HEK293 (cell line): ENCODE results near the gene PCED1A.

Experiments
- GLIS2 ChIP-seq: fragments of 450-650 bp; formaldehyde crosslinking; IDR thresholded peaks from 2 replicates; pipeline ENCODE4 v1.5.1; 2016; ENCODE audit warnings: missing biosample characterization, missing genetic modification characterization
- KLF1 ChIP-seq: fragments of 450-650 bp; formaldehyde crosslinking; IDR thresholded peaks from 2 replicates; pipeline ENCODE4 v1.5.1; 2016; ENCODE audit warnings: missing biosample characterization, missing genetic modification characterization
- KLF7 ChIP-seq: fragments of 450-650 bp; formaldehyde crosslinking; IDR thresholded peaks from 2 replicates; pipeline ENCODE4 v1.5.1; 2016; ENCODE audit warnings: missing biosample characterization, missing genetic modification characterization, borderline replicate concordance
- KLF9 ChIP-seq: fragments of 450-650 bp; formaldehyde crosslinking; IDR thresholded peaks from 2 replicates; pipeline ENCODE4 v1.5.1; 2016; ENCODE audit warnings: missing biosample characterization, missing genetic modification characterization, low read depth
- PRDM1 ChIP-seq: fragments of 450-650 bp; formaldehyde crosslinking; IDR thresholded peaks from 2 replicates; pipeline ENCODE4; 2016; ENCODE audit warnings: missing biosample characterization, missing genetic modification characterization
- SP2 ChIP-seq: fragments of 450-650 bp; formaldehyde crosslinking; IDR thresholded peaks from 2 replicates; pipeline ENCODE4 v1.5.1; 2016; ENCODE audit warnings: missing biosample characterization, missing genetic modification characterization
- SP7 ChIP-seq: fragments of 450-650 bp; formaldehyde crosslinking; IDR thresholded peaks from 2 replicates; pipeline ENCODE4 v1.5.1; 2016; ENCODE audit warnings: missing biosample characterization, missing genetic modification characterization
- TCF7L2 ChIP-seq: IDR thresholded peaks from 2 replicates; pipeline ENCODE4 v1.6.1; 2011; ENCODE audit warnings: low read depth, mild to moderate bottlenecking, inconsistent platforms, low read length, moderate library complexity, borderline replicate concordance
- YY1 ChIP-seq: fragments of 450-650 bp; formaldehyde crosslinking; IDR thresholded peaks from 2 replicates; pipeline ENCODE4 v1.5.1; 2018; ENCODE audit warnings: missing biosample characterization, missing genetic modification characterization
- ZBTB17 ChIP-seq: fragments of 450-650 bp; formaldehyde crosslinking; IDR thresholded peaks from 2 replicates; pipeline ENCODE4 v1.5.1; 2016; ENCODE audit warnings: missing biosample characterization, missing genetic modification characterization
- ZBTB20 ChIP-seq: fragments of 450-650 bp; formaldehyde crosslinking; IDR thresholded peaks from 2 replicates; pipeline ENCODE4 v1.5.1; 2016; ENCODE audit warnings: missing biosample characterization, missing genetic modification characterization
- ZBTB8A ChIP-seq: fragments of 450-650 bp; formaldehyde crosslinking; IDR thresholded peaks from 2 replicates; pipeline ENCODE4 v1.5.1; 2016; ENCODE audit warnings: missing biosample characterization, missing genetic modification characterization
- ZEB2 ChIP-seq: fragments of 450-650 bp; formaldehyde crosslinking; IDR thresholded peaks from 2 replicates; pipeline ENCODE4 v1.5.1; 2016; ENCODE audit warnings: missing biosample characterization, missing genetic modification characterization
- ZFP37 ChIP-seq: fragments of 450-650 bp; formaldehyde crosslinking; IDR thresholded peaks from 2 replicates; pipeline ENCODE4 v1.5.1; 2016; ENCODE audit warnings: missing biosample characterization, missing genetic modification characterization
- ZIC2 ChIP-seq: fragments of 450-650 bp; formaldehyde crosslinking; IDR thresholded peaks from 2 replicates; pipeline ENCODE4 v1.5.1; 2016; ENCODE audit warnings: missing biosample characterization, missing genetic modification characterization
- ZNF146 ChIP-seq: fragments of 450-650 bp; formaldehyde crosslinking; IDR thresholded peaks from 2 replicates; pipeline ENCODE4 v1.5.1; 2016; ENCODE audit warnings: missing biosample characterization, missing genetic modification characterization
- ZNF561 ChIP-seq: fragments of 450-650 bp; IDR thresholded peaks from 2 replicates; pipeline ENCODE4 v1.5.1; 2018; ENCODE audit warnings: missing biosample characterization, missing genetic modification characterization, borderline replicate concordance
- ZNF777 ChIP-seq: fragments of 450-650 bp; formaldehyde crosslinking; IDR thresholded peaks from 2 replicates; pipeline ENCODE4 v1.5.1; 2017; ENCODE audit warnings: missing biosample characterization, missing genetic modification characterization, borderline replicate concordance
- ZSCAN23 ChIP-seq: fragments of 450-650 bp; formaldehyde crosslinking; IDR thresholded peaks from 2 replicates; pipeline ENCODE4 v1.5.1; 2016; ENCODE audit warnings: missing biosample characterization, missing genetic modification characterization
- ZXDB ChIP-seq: fragments of 450-650 bp; formaldehyde crosslinking; IDR thresholded peaks from 2 replicates; pipeline ENCODE4 v1.5.1; 2016; ENCODE audit warnings: missing biosample characterization, missing genetic modification characterization
- TF ChIP-seq, protein P1 (sequence below): sonication (generic); formaldehyde crosslinking; IDR thresholded peaks from 2 replicates; pipeline ENCODE4 v1.8.1; 2022; ENCODE audit warnings: mild to moderate bottlenecking, moderate library complexity, missing genetic modification reagents
- TF ChIP-seq, protein P2 (sequence below): fragments of 450-650 bp; formaldehyde crosslinking; IDR thresholded peaks from 2 replicates; pipeline ENCODE4 v1.5.1; 2016; ENCODE audit warnings: missing biosample characterization, missing genetic modification characterization
- TF ChIP-seq, protein P3 (sequence below): fragments of 450-650 bp; formaldehyde crosslinking; IDR thresholded peaks from 2 replicates; pipeline ENCODE4 v1.5.1; 2016; ENCODE audit warnings: missing biosample characterization, missing genetic modification characterization
- TF ChIP-seq, protein P4 (sequence below): fragments of 450-650 bp; formaldehyde crosslinking; IDR thresholded peaks from 2 replicates; pipeline ENCODE4 v1.5.1; 2016; ENCODE audit warnings: missing biosample characterization, missing genetic modification characterization
- TF ChIP-seq, protein P5 (sequence below): fragments of 450-650 bp; formaldehyde crosslinking; IDR thresholded peaks from 2 replicates; pipeline ENCODE4 v1.5.1; 2016; ENCODE audit warnings: missing biosample characterization, missing genetic modification characterization
- TF ChIP-seq, protein P6 (sequence below): fragments of 450-650 bp; formaldehyde crosslinking; IDR thresholded peaks from 2 replicates; pipeline ENCODE4 v1.5.1; 2017; ENCODE audit warnings: missing biosample characterization, mild to moderate bottlenecking, missing genetic modification characterization, moderate library complexity
- TF ChIP-seq, protein P7 (sequence below): fragments of 450-650 bp; formaldehyde crosslinking; IDR thresholded peaks from 2 replicates; pipeline ENCODE4 v1.5.1; 2016; ENCODE audit warnings: missing biosample characterization, missing genetic modification characterization, borderline replicate concordance

The PCED1A gene

DNA sequence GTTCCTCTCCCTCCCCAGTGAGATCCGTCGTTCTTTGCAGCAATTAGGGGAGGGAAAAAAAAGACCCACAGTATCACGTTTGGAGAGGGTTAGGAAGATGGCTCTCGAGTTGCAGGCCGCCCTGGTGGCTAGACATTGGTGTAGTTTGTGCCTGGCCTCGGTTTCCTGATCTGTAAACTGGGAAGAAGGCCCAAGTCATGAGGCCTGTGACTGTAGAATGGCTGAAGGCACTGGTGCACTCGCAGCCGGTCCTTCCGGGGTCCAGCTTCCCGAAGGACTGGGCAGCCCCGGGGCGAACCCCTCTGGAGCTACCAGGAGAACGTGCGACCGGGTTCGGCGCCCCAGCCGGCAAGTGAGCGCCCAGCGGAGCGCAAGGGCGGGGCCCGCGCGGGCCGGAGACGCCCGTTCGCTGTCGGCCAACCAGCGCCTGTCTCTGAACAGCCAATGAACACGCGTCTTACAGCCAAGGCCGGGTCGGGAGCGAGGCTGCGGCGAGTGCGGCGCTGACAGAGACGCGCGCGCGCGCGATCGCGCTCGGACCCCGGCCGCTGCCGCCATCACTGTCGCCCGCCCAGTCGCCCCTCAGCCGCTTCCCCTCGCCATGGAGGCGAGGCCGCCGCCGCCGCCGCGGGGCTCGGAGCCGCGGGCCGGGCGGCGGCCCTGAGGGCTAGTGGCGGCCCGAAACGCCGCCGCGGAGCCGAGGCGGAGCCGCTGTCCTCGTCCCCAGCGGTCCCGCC, 32.7 kb upstream of the PCED1A start, which contains the start of gene PTPRA (continued):
- TF ChIP-seq YY1 (tag by site-specific recombination) (peak; percentile 6; the same call in 1 of the 2 replicates), SP2 (peak; percentile 70), ZIC2 (tag by site-specific recombination) (peak; percentile 53), PRDM1 (tag by site-specific recombination) (no peak), ZNF561 (tag by site-specific recombination) (0 out of 2 replicates have a peak, but pooled peaks have one; percentile 52), ZSCAN23 (tag by site-specific recombination) (0 out of 2 replicates have a peak, but pooled peaks have one; percentile 42), ZFP37 (tag by site-specific recombination) (peak; percentile 40; the same call in 1 of the 2 replicates), ZBTB17 (peak; percentile 46), KLF1 (peak; percentile 55), ZBTB20 (peak; percentile 77), ZBTB8A (peak; percentile 95), KLF7 (tag by site-specific recombination) (peak; percentile 30; the same call in 1 of the 2 replicates), KLF9 (tag by site-specific recombination) (peak; percentile 21; the same call in 1 of the 2 replicates), ZXDB (tag by site-specific recombination) (peak; percentile 80), GLIS2 (tag by site-specific recombination) (peak; percentile 12; the same call in 1 of the 2 replicates), ZNF146 (0 out of 2 replicates have a peak, but pooled peaks have one; percentile 15), ZNF777 (tag by site-specific recombination) (no peak), TCF7L2 (no peak), ZEB2 (tag by site-specific recombination) (peak; percentile 74), SP7 (tag by site-specific recombination) (peak; percentile 51; the same call in 1 of the 2 replicates)
- TF ChIP-seq, protein P1, sequence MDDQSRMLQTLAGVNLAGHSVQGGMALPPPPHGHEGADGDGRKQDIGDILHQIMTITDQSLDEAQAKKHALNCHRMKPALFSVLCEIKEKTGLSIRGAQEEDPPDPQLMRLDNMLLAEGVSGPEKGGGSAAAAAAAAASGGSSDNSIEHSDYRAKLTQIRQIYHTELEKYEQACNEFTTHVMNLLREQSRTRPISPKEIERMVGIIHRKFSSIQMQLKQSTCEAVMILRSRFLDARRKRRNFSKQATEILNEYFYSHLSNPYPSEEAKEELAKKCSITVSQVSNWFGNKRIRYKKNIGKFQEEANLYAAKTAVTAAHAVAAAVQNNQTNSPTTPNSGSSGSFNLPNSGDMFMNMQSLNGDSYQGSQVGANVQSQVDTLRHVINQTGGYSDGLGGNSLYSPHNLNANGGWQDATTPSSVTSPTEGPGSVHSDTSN (CRISPR knock-in tag): 0 out of 2 replicates have a peak, but pooled peaks have one; percentile 35
- TF ChIP-seq, protein P2, sequence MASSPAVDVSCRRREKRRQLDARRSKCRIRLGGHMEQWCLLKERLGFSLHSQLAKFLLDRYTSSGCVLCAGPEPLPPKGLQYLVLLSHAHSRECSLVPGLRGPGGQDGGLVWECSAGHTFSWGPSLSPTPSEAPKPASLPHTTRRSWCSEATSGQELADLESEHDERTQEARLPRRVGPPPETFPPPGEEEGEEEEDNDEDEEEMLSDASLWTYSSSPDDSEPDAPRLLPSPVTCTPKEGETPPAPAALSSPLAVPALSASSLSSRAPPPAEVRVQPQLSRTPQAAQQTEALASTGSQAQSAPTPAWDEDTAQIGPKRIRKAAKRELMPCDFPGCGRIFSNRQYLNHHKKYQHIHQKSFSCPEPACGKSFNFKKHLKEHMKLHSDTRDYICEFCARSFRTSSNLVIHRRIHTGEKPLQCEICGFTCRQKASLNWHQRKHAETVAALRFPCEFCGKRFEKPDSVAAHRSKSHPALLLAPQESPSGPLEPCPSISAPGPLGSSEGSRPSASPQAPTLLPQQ: peak; percentile 67
- TF ChIP-seq, protein P3, sequence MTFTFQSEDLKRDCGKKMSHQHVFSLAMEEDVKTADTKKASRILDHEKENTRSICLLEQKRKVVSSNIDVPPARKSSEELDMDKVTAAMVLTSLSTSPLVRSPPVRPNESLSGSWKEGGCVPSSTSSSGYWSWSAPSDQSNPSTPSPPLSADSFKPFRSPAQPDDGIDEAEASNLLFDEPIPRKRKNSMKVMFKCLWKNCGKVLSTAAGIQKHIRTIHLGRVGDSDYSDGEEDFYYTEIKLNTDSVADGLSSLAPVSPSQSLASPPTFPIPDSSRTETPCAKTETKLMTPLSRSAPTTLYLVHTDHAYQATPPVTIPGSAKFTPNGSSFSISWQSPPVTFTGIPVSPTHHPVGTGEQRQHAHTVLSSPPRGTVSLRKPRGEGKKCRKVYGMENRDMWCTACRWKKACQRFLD (tag by site-specific recombination): no peak
- TF ChIP-seq, protein P4, sequence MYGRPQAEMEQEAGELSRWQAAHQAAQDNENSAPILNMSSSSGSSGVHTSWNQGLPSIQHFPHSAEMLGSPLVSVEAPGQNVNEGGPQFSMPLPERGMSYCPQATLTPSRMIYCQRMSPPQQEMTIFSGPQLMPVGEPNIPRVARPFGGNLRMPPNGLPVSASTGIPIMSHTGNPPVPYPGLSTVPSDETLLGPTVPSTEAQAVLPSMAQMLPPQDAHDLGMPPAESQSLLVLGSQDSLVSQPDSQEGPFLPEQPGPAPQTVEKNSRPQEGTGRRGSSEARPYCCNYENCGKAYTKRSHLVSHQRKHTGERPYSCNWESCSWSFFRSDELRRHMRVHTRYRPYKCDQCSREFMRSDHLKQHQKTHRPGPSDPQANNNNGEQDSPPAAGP (tag by site-specific recombination): peak; percentile 74
- TF ChIP-seq, protein P5, sequence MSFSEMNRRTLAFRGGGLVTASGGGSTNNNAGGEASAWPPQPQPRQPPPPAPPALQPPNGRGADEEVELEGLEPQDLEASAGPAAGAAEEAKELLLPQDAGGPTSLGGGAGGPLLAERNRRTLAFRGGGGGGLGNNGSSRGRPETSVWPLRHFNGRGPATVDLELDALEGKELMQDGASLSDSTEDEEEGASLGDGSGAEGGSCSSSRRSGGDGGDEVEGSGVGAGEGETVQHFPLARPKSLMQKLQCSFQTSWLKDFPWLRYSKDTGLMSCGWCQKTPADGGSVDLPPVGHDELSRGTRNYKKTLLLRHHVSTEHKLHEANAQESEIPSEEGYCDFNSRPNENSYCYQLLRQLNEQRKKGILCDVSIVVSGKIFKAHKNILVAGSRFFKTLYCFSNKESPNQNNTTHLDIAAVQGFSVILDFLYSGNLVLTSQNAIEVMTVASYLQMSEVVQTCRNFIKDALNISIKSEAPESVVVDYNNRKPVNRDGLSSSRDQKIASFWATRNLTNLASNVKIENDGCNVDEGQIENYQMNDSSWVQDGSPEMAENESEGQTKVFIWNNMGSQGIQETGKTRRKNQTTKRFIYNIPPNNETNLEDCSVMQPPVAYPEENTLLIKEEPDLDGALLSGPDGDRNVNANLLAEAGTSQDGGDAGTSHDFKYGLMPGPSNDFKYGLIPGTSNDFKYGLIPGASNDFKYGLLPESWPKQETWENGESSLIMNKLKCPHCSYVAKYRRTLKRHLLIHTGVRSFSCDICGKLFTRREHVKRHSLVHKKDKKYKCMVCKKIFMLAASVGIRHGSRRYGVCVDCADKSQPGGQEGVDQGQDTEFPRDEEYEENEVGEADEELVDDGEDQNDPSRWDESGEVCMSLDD (tag by site-specific recombination): peak; percentile 50; the same call in 1 of the 2 replicates
- TF ChIP-seq, protein P6, sequence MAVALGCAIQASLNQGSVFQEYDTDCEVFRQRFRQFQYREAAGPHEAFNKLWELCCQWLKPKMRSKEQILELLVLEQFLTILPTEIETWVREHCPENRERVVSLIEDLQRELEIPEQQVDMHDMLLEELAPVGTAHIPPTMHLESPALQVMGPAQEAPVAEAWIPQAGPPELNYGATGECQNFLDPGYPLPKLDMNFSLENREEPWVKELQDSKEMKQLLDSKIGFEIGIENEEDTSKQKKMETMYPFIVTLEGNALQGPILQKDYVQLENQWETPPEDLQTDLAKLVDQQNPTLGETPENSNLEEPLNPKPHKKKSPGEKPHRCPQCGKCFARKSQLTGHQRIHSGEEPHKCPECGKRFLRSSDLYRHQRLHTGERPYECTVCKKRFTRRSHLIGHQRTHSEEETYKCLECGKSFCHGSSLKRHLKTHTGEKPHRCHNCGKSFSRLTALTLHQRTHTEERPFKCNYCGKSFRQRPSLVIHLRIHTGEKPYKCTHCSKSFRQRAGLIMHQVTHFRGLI (tag by site-specific recombination): peak; percentile 86
- TF ChIP-seq, protein P7, sequence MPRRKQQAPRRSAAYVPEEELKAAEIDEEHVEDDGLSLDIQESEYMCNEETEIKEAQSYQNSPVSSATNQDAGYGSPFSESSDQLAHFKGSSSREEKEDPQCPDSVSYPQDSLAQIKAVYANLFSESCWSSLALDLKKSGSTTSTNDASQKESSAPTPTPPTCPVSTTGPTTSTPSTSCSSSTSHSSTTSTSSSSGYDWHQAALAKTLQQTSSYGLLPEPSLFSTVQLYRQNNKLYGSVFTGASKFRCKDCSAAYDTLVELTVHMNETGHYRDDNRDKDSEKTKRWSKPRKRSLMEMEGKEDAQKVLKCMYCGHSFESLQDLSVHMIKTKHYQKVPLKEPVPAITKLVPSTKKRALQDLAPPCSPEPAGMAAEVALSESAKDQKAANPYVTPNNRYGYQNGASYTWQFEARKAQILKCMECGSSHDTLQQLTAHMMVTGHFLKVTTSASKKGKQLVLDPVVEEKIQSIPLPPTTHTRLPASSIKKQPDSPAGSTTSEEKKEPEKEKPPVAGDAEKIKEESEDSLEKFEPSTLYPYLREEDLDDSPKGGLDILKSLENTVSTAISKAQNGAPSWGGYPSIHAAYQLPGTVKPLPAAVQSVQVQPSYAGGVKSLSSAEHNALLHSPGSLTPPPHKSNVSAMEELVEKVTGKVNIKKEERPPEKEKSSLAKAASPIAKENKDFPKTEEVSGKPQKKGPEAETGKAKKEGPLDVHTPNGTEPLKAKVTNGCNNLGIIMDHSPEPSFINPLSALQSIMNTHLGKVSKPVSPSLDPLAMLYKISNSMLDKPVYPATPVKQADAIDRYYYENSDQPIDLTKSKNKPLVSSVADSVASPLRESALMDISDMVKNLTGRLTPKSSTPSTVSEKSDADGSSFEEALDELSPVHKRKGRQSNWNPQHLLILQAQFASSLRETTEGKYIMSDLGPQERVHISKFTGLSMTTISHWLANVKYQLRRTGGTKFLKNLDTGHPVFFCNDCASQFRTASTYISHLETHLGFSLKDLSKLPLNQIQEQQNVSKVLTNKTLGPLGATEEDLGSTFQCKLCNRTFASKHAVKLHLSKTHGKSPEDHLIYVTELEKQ (tag by site-specific recombination): no peak
